ENCODE data around the gene LPP.

The LPP gene

GRCh38 chr3:188782613-188783124 lies 628.7 kb downstream of the LPP start:
- no peak for DNase-seq (ENCODE audit: low read depth in 2 of 2)

GRCh38 chr3:188786424-188786823 lies 632.5 kb downstream of the LPP start:
- DNase-seq (ENCODE audit: low read depth in 2 of 2): no peak

- peak; percentile 51 to 53 for DNase-seq (ENCODE audit: low read depth in 2 of 2)
Observed at GRCh38 chr3:188788621-188789081, 634.7 kb downstream of the LPP start.

- DNase-seq (ENCODE audit: low read depth in 2 of 2): no peak
Observed at GRCh38 chr3:188789251-188789650, 635.3 kb downstream of the LPP start.

GRCh38 chr3:188791311-188791710 lies 637.4 kb downstream of the LPP start:
- no peak for DNase-seq (ENCODE audit: low read depth in 2 of 2)

GRCh38 chr3:188792793-188793192 lies 638.8 kb downstream of the LPP start:
- no peak for DNase-seq (ENCODE audit: low read depth in 2 of 2)

- DNase-seq (ENCODE audit: low read depth in 2 of 2): no peak
Observed at GRCh38 chr3:188796122-188796631, 642.2 kb downstream of the LPP start.

- no peak for DNase-seq (ENCODE audit: low read depth in 2 of 2)
Observed at GRCh38 chr3:188797045-188797444, 643.1 kb downstream of the LPP start.

- DNase-seq (ENCODE audit: low read depth in 2 of 2): no peak
Observed at GRCh38 chr3:188798556-188799145, 644.7 kb downstream of the LPP start.

GRCh38 chr3:188801393-188801792 lies 647.4 kb downstream of the LPP start:
- no peak for DNase-seq (ENCODE audit: low read depth in 2 of 2)

GRCh38 chr3:188802645-188803044 lies 648.7 kb downstream of the LPP start:
- no peak for DNase-seq (ENCODE audit: low read depth in 2 of 2)

- DNase-seq (ENCODE audit: low read depth in 2 of 2): no peak
Observed at GRCh38 chr3:188807006-188807405, 653.0 kb downstream of the LPP start.

GRCh38 chr3:188812198-188812597 lies 658.2 kb downstream of the LPP start:
- DNase-seq (ENCODE audit: low read depth in 2 of 2): no peak

GRCh38 chr3:188814581-188814980 lies 660.6 kb downstream of the LPP start:
- no peak for DNase-seq (ENCODE audit: low read depth in 2 of 2)

- no peak for DNase-seq (ENCODE audit: low read depth in 2 of 2)
Observed at GRCh38 chr3:188817103-188817934, 663.4 kb downstream of the LPP start.

GRCh38 chr3:188817935-188818269 lies 663.9 kb downstream of the LPP start:
- DNase-seq (ENCODE audit: low read depth in 2 of 2): no peak

- no peak for DNase-seq (ENCODE audit: low read depth in 2 of 2)
Observed at GRCh38 chr3:188818282-188818681, 664.3 kb downstream of the LPP start.

GRCh38 chr3:188819939-188820338 lies 666.0 kb downstream of the LPP start:
- no peak for DNase-seq (ENCODE audit: low read depth in 2 of 2)

- DNase-seq (ENCODE audit: low read depth in 2 of 2): no peak
Observed at GRCh38 chr3:188822004-188822403, 668.0 kb downstream of the LPP start.

- DNase-seq (ENCODE audit: low read depth in 2 of 2): no peak
Observed at GRCh38 chr3:188822411-188822810, 668.5 kb downstream of the LPP start.

GRCh38 chr3:188824566-188824965 lies 670.6 kb downstream of the LPP start:
- no peak for DNase-seq (ENCODE audit: low read depth in 2 of 2)

GRCh38 chr3:188825901-188826300 lies 671.9 kb downstream of the LPP start:
- no peak for DNase-seq (ENCODE audit: low read depth in 2 of 2)

GRCh38 chr3:188826574-188826973 lies 672.6 kb downstream of the LPP start:
- DNase-seq (ENCODE audit: low read depth in 2 of 2): no peak

Measured in stimulated activated CD4-positive, alpha-beta T cell treated with anti-CD3 and anti-CD28 coated beads, Interleukin-1b, Interleukin-23, amount 100 ng/mL, for 4 hours (primary cell).